SK-N-SH (cell line): Measurements from ENCODE around the gene NRM. TPM values are rescaled to one million over a fixed set of nuclear protein-coding genes. Genes with fewer than 3 reads are reported as not detected.

Source experiments
- CTCF ChIA-PET: fragments of 300-600, 350-600 bp; formaldehyde crosslinking; extraction: SDS; loops from one replicate; lab custom pipeline; 2021; lab: Yijun Ruan, JAX
- POLR2A ChIA-PET: fragments of 350-600 bp; sonication (Branson Sonifier 250); formaldehyde crosslinking; extraction: SDS; loops from one replicate; lab custom pipeline; 2020; ENCODE audit warnings: antibody characterized with exemption, inconsistent platforms; lab: Yijun Ruan, JAX
- DNase-seq: peaks from one replicate; pipeline ENCODE4 v3.0.0; 2012
- H2AFZ ChIP-seq: fragments of 200-600 bp; sonication (generic); 2 replicates; pipeline ENCODE4 v1.8.1; 2016; ENCODE audit warnings: antibody characterized with exemption, mild to moderate bottlenecking, low read depth
- H3F3A ChIP-seq: fragments of 200-600 bp; sonication (generic); replicated peaks from 2 replicates; pipeline ENCODE3; 2016; ENCODE audit warnings: antibody characterized with exemption, mild to moderate bottlenecking; ENCODE audit not compliant: insufficient read depth
- H3K27ac ChIP-seq, 2 experiments: fragments of 200-500 bp in 1 of 2; fragments of 200-600 bp in 1 of 2; sonication (Bioruptor generic) in 1 of 2; sonication (generic), shearing (Covaris generic) in 1 of 2; 2 replicates each; pipeline versions ENCODE4 v1.5.1 to v1.6.1; 2014 to 2016; ENCODE audit warnings: low read depth in 2 of 2, inconsistent platforms in 1 of 2, low read length in 1 of 2, mild to moderate bottlenecking in 1 of 2, mixed read lengths in 1 of 2
- H3K27me3 ChIP-seq: fragments of 200-600 bp; sonication (generic), shearing (Covaris generic); 2 replicates; pipeline ENCODE4 v1.6.1; 2016; ENCODE audit warnings: mixed run types; ENCODE audit not compliant: insufficient read depth
- H3K36me3 ChIP-seq, 2 experiments: fragments of 200-500 bp in 1 of 2; fragments of 200-600 bp in 1 of 2; sonication (Bioruptor generic) in 1 of 2; sonication (generic) in 1 of 2; replicated peaks in 1 of 2; 2 replicates each; pipeline versions ENCODE3 to v1.5.1; 2014 to 2016; ENCODE audit warnings: low read length in 1 of 2, mild to moderate bottlenecking in 1 of 2; ENCODE audit not compliant: insufficient read depth in 2 of 2, control insufficient read depth in 1 of 2
- H3K4me1 ChIP-seq, 2 experiments: fragments of 200-500 bp in 1 of 2; fragments of 200-600 bp in 1 of 2; sonication (Bioruptor generic) in 1 of 2; sonication (generic), shearing (Covaris generic) in 1 of 2; 2 replicates each; pipeline versions ENCODE4 v1.5.1 to v1.6.1; 2014 to 2016; ENCODE audit warnings: low read depth in 1 of 2, low read length in 1 of 2, mixed run types in 1 of 2; ENCODE audit not compliant: insufficient read depth in 2 of 2, control insufficient read depth in 1 of 2
- H3K4me2 ChIP-seq: fragments of 200-600 bp; sonication (generic), shearing (Covaris generic); 2 replicates; pipeline ENCODE4 v1.6.1; 2017; ENCODE audit warnings: mixed run types
- H3K4me3 ChIP-seq, 2 experiments: fragments of 200-500 bp in 1 of 2; fragments of 200-600 bp in 1 of 2; sonication (Bioruptor generic) in 1 of 2; sonication (generic), shearing (Covaris generic) in 1 of 2; 2 replicates each; pipeline versions ENCODE4 v1.5.1 to v1.8.1; 2014 to 2016; ENCODE audit warnings: low read depth in 2 of 2, inconsistent platforms in 1 of 2, low read length in 1 of 2, mild to moderate bottlenecking in 1 of 2, mixed read lengths in 1 of 2, moderate library complexity in 1 of 2
- H3K79me2 ChIP-seq: fragments of 200-600 bp; sonication (generic); 2 replicates; pipeline ENCODE4 v1.8.1; 2017; ENCODE audit warnings: mild to moderate bottlenecking; ENCODE audit not compliant: insufficient read depth
- H3K9ac ChIP-seq: fragments of 200-600 bp; sonication (generic); 2 replicates; pipeline ENCODE4 v1.6.1; 2017; ENCODE audit warnings: mixed run types
- H3K9me2 ChIP-seq: fragments of 200-600 bp; sonication (generic); 2 replicates; pipeline ENCODE4 v1.6.1; 2017; ENCODE audit warnings: mixed run types
- H3K9me3 ChIP-seq: fragments of 200-600 bp; sonication (generic); 2 replicates; pipeline ENCODE4 v1.6.1; 2017; ENCODE audit warnings: mixed run types, mild to moderate bottlenecking, moderate library complexity
- H4K20me1 ChIP-seq: fragments of 200-600 bp; sonication (generic); 2 replicates; pipeline ENCODE4 v1.6.1; 2017; ENCODE audit warnings: mild to moderate bottlenecking, mixed run types; ENCODE audit not compliant: insufficient read depth
- CHD2 ChIP-seq: fragments of 150-350 bp; IDR thresholded peaks from 2 replicates; pipeline ENCODE4 v1.6.1; 2018; ENCODE audit warnings: low read length; ENCODE audit not compliant: partially characterized antibody
- EZH2phosphoT487 ChIP-seq: fragments of 200-600 bp; sonication (generic); IDR thresholded peaks from 2 replicates; pipeline ENCODE4 v1.6.1; 2017; ENCODE audit warnings: low read depth, mixed run types, mild to moderate bottlenecking, antibody characterized with exemption, moderate library complexity, borderline replicate concordance
- FOSL2 ChIP-seq: IDR thresholded peaks from 2 replicates; pipeline ENCODE4 v1.4.0; 2012; ENCODE audit warnings: low read depth, mild to moderate bottlenecking, moderate library complexity, borderline replicate concordance
- FOXJ3 ChIP-seq: sonication (generic); formaldehyde crosslinking; IDR thresholded peaks from 2 replicates; pipeline ENCODE4 v1.5.1; 2020; ENCODE audit warnings: mild to moderate bottlenecking, missing genetic modification reagents
- FOXM1 ChIP-seq: IDR thresholded peaks from 2 replicates; pipeline ENCODE4 v1.4.0; 2012; ENCODE audit warnings: low read depth, mild to moderate bottlenecking
- GABPA ChIP-seq: IDR thresholded peaks from 2 replicates; pipeline ENCODE4 v1.4.0; 2012; ENCODE audit warnings: low read depth, mild to moderate bottlenecking
- GATA2 ChIP-seq: sonication (generic); formaldehyde crosslinking; IDR thresholded peaks from 2 replicates; pipeline ENCODE4 v1.5.0; 2020; ENCODE audit warnings: mild to moderate bottlenecking, missing genetic modification reagents
- MEF2A ChIP-seq: IDR thresholded peaks from 2 replicates; pipeline ENCODE4 v1.4.0; 2012; ENCODE audit warnings: low read depth, borderline replicate concordance
- MXI1 ChIP-seq: IDR thresholded peaks from 2 replicates; pipeline ENCODE4 v1.6.1; 2012; ENCODE audit warnings: mild to moderate bottlenecking, low read depth, low read length, improper control_type of control experiment
- NFIC ChIP-seq: IDR thresholded peaks from 2 replicates; pipeline ENCODE4 v1.4.0; 2012; ENCODE audit warnings: borderline replicate concordance
- NRF1 ChIP-seq: IDR thresholded peaks from 2 replicates; pipeline ENCODE4 v1.6.1; 2012; ENCODE audit warnings: low read depth, mild to moderate bottlenecking, low read length
- PBX3 ChIP-seq: IDR thresholded peaks from 2 replicates; pipeline ENCODE4; 2012
- RAD21 ChIP-seq: IDR thresholded peaks from 2 replicates; pipeline ENCODE4 v1.6.1; 2012; ENCODE audit warnings: mild to moderate bottlenecking, low read length
- REST ChIP-seq: IDR thresholded peaks from 2 replicates; pipeline ENCODE4 v1.6.1; 2012; ENCODE audit warnings: mild to moderate bottlenecking, low read depth, low read length, moderate library complexity
- RFX5 ChIP-seq: IDR thresholded peaks from 2 replicates; pipeline ENCODE4 v1.6.1; 2012; ENCODE audit warnings: mild to moderate bottlenecking, improper control_type of control experiment, low read length
- RXRA ChIP-seq: IDR thresholded peaks from 2 replicates; pipeline ENCODE4 v1.4.0; 2012; ENCODE audit warnings: low read depth, mild to moderate bottlenecking, borderline replicate concordance
- SIN3A ChIP-seq: IDR thresholded peaks from 2 replicates; pipeline ENCODE4 v1.6.1; 2012; ENCODE audit warnings: low read depth, mild to moderate bottlenecking, low read length, moderate library complexity, borderline replicate concordance
- SMC3 ChIP-seq: IDR thresholded peaks from 2 replicates; pipeline ENCODE4 v1.6.1; 2012; ENCODE audit warnings: low read depth, low read length, improper control_type of control experiment
- TCF12 ChIP-seq: IDR thresholded peaks from 2 replicates; pipeline ENCODE4 v1.4.0; 2012
- TEAD4 ChIP-seq: IDR thresholded peaks from 2 replicates; pipeline ENCODE4 v1.4.0; 2012; ENCODE audit warnings: mild to moderate bottlenecking, borderline replicate concordance; ENCODE audit not compliant: insufficient read depth
- YY1 ChIP-seq: IDR thresholded peaks from 2 replicates; pipeline ENCODE4 v1.4.0; 2012; ENCODE audit warnings: low read depth, mild to moderate bottlenecking
- WGBS: methylation state at CpG from one replicate; pipeline ENCODE4 v1.1.6; 2017; ENCODE audit warnings: low lambda C conversion rate; 5-methylcytosine and 5-hydroxymethylcytosine counted together
- polyA plus RNA-seq, 3 experiments: library from polyadenylated mRNA; depleted of rRNA; stranded (reverse); fragments of >200 nt; gene quantifications; 2 replicates each; pipeline ENCODE4 v1.2.3, GENCODE V29; 2012
- TF ChIP-seq, protein P1 (sequence below): fragments of 150-350 bp; IDR thresholded peaks from 2 replicates; pipeline ENCODE4 v1.6.1; 2017; ENCODE audit warnings: antibody characterized with exemption, low read length, low read depth, borderline replicate concordance
- TF ChIP-seq, protein P2 (sequence below): fragments of 150-350 bp; IDR thresholded peaks from 2 replicates; pipeline ENCODE4 v1.6.1; 2016; ENCODE audit warnings: mild to moderate bottlenecking, low read depth, low read length
- TF ChIP-seq, protein P3 (sequence below): fragments of 200-600 bp; sonication (generic); IDR thresholded peaks from 2 replicates; pipeline ENCODE4 v1.6.1; 2017; ENCODE audit warnings: antibody characterized with exemption, mild to moderate bottlenecking, moderate library complexity

Gene NRM
- polyA plus RNA-seq, 1 of the 3 experiments (the other 2 are of a cell fraction): 26.8 TPM

GRCh38 chr6:30730601-30731435 lies 40.0 kb upstream of the NRM start:
- WGBS: 88% methylated on average over 29 of the region's 30 CpGs
- peaks cover 46% of the 10 kb centered on the region for H3K79me2 ChIP-seq
- H3K4me3 ChIP-seq: no peak overlapping the region
- H4K20me1 ChIP-seq: peaks cover 20% of the 10 kb centered on the region
- peak overlapping the region in 1 of 2 experiments; percentile 62; a peak in 2 of 4 replicates for H3K27ac ChIP-seq
- H3K27me3 ChIP-seq: no peaks in the 10 kb centered on the region
- peaks cover 44 to 66% of the 10 kb centered on the region in 2 experiments for H3K36me3 ChIP-seq
- no peaks in the 10 kb centered on the region for H3K9me3 ChIP-seq
- H3K9me2 ChIP-seq: no peaks in the 10 kb centered on the region
- no peak overlapping the region for H3K4me2 ChIP-seq
- H3K9ac ChIP-seq: no peak overlapping the region
- peaks cover 71% of the 10 kb centered on the region for H3F3A ChIP-seq
- peak; percentile 77 for DNase-seq
- no peak overlapping the region for H2AFZ ChIP-seq
- ChIA-PET CTCF (interaction anchor here (0.6 to 42.4 kb wide), 28 partner anchors 8 to 1760 kb away, joined by 3 to 838 read pairs (median 4); partner anchors contain the start of genes DHX16, FLOT1, NRM and PPP1R18), POLR2A (interaction anchor here (0.6 to 1.1 kb wide), 3 partner anchors 8 to 52 kb away, joined by 4 to 7 read pairs (median 6); no protein-coding TSS in a partner anchor)
- peaks cover 0 to 3% of the 10 kb centered on the region in 2 experiments; a peak in 1 of 4 replicates for H3K4me1 ChIP-seq
- TF ChIP-seq, protein P1, sequence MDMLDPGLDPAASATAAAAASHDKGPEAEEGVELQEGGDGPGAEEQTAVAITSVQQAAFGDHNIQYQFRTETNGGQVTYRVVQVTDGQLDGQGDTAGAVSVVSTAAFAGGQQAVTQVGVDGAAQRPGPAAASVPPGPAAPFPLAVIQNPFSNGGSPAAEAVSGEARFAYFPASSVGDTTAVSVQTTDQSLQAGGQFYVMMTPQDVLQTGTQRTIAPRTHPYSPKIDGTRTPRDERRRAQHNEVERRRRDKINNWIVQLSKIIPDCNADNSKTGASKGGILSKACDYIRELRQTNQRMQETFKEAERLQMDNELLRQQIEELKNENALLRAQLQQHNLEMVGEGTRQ: no peak
- TF ChIP-seq TEAD4 (no peak), GATA2 (CRISPR knock-in tag) (no peak), FOSL2 (no peak), SIN3A (no peak), CHD2 (no peak), PBX3 (no peak), YY1 (no peak), SMC3 (peak; percentile 48; the same call in 1 of the 2 replicates), RAD21 (peak; percentile 67), NRF1 (no peak), NFIC (no peak), RFX5 (no peak), FOXM1 (no peak), RXRA (no peak), EZH2phosphoT487 (no peak), REST (no peak), FOXJ3 (CRISPR knock-in tag) (no peak), MXI1 (no peak), MEF2A (no peak), TCF12 (no peak), GABPA (no peak)
- TF ChIP-seq, protein P2, sequence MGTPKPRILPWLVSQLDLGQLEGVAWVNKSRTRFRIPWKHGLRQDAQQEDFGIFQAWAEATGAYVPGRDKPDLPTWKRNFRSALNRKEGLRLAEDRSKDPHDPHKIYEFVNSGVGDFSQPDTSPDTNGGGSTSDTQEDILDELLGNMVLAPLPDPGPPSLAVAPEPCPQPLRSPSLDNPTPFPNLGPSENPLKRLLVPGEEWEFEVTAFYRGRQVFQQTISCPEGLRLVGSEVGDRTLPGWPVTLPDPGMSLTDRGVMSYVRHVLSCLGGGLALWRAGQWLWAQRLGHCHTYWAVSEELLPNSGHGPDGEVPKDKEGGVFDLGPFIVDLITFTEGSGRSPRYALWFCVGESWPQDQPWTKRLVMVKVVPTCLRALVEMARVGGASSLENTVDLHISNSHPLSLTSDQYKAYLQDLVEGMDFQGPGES: no peak
- TF ChIP-seq, protein P3, sequence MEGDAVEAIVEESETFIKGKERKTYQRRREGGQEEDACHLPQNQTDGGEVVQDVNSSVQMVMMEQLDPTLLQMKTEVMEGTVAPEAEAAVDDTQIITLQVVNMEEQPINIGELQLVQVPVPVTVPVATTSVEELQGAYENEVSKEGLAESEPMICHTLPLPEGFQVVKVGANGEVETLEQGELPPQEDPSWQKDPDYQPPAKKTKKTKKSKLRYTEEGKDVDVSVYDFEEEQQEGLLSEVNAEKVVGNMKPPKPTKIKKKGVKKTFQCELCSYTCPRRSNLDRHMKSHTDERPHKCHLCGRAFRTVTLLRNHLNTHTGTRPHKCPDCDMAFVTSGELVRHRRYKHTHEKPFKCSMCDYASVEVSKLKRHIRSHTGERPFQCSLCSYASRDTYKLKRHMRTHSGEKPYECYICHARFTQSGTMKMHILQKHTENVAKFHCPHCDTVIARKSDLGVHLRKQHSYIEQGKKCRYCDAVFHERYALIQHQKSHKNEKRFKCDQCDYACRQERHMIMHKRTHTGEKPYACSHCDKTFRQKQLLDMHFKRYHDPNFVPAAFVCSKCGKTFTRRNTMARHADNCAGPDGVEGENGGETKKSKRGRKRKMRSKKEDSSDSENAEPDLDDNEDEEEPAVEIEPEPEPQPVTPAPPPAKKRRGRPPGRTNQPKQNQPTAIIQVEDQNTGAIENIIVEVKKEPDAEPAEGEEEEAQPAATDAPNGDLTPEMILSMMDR: peak; percentile 51
